H9 (cell line): ENCODE results near the gene ABCA7. TPM values are rescaled to one million over a fixed set of nuclear protein-coding genes. Genes with fewer than 3 reads are reported as not detected.

ENCODE experiments used
- DNase-seq: peaks from one replicate; pipeline ENCODE4 v3.0.0-alpha.2; 2017
- H2AFZ ChIP-seq: one replicate; pipeline ENCODE4 v1.6.1; 2013; ENCODE audit warnings: mild to moderate bottlenecking, low read length, control low read depth, moderate library complexity
- H2AK5ac ChIP-seq: 2 replicates; pipeline ENCODE4 v1.6.1; 2013; ENCODE audit warnings: low read length, control low read depth, mixed read lengths; ENCODE audit not compliant: insufficient read length
- H2BK120ac ChIP-seq: one replicate; pipeline ENCODE4 v1.6.1; 2013; ENCODE audit warnings: low read depth, mild to moderate bottlenecking, low read length, control low read depth, inconsistent platforms; ENCODE audit not compliant: poor library complexity, severe bottlenecking
- H2BK12ac ChIP-seq: 2 replicates; pipeline ENCODE4 v1.6.1; 2013; ENCODE audit warnings: low read length, control low read depth, mixed read lengths, low read depth; ENCODE audit not compliant: insufficient read length
- H2BK15ac ChIP-seq: 2 replicates; pipeline ENCODE4 v1.6.1; 2013; ENCODE audit warnings: low read depth, low read length, control low read depth
- H2BK20ac ChIP-seq: one replicate; pipeline ENCODE4 v1.6.1; 2013; ENCODE audit warnings: low read depth, mild to moderate bottlenecking, low read length, control low read depth, inconsistent platforms; ENCODE audit not compliant: poor library complexity, severe bottlenecking
- H2BK5ac ChIP-seq: 2 replicates; pipeline ENCODE4 v1.6.1; 2013; ENCODE audit warnings: low read length, control low read depth, mixed read lengths; ENCODE audit not compliant: insufficient read length
- H3K14ac ChIP-seq: 2 replicates; pipeline ENCODE4 v1.6.1; 2013; ENCODE audit warnings: low read length, control low read depth; ENCODE audit not compliant: insufficient read depth
- H3K18ac ChIP-seq: 2 replicates; pipeline ENCODE4 v1.6.1; 2013; ENCODE audit warnings: low read depth, mild to moderate bottlenecking, mixed read lengths, low read length, control low read depth; ENCODE audit not compliant: insufficient read length
- H3K23ac ChIP-seq: 2 replicates; pipeline ENCODE4 v1.6.1; 2013; ENCODE audit warnings: low read length, control low read depth, mixed read lengths, low read depth; ENCODE audit not compliant: insufficient read length
- H3K23me2 ChIP-seq: 2 replicates; pipeline ENCODE4 v1.6.1; 2013; ENCODE audit warnings: low read depth, mild to moderate bottlenecking, mixed read lengths, low read length, control low read depth; ENCODE audit not compliant: insufficient read length, poor library complexity, severe bottlenecking
- H3K27ac ChIP-seq: 2 replicates; pipeline ENCODE4 v1.5.1; 2013; ENCODE audit warnings: low read length, control low read depth, mixed read lengths, low read depth; ENCODE audit not compliant: insufficient read length
- H3K27me3 ChIP-seq: 2 replicates; pipeline ENCODE4 v1.6.1; 2013; ENCODE audit warnings: low read length, control low read depth, inconsistent platforms; ENCODE audit not compliant: insufficient read depth
- H3K4ac ChIP-seq: 2 replicates; pipeline ENCODE4 v1.6.1; 2013; ENCODE audit warnings: low read depth, mild to moderate bottlenecking, control low read depth, inconsistent platforms, low read length, moderate library complexity
- H3K4me1 ChIP-seq: 2 replicates; pipeline ENCODE4 v1.6.1; 2013; ENCODE audit warnings: low read length, control low read depth, inconsistent platforms; ENCODE audit not compliant: insufficient read depth
- H3K4me2 ChIP-seq: 2 replicates; pipeline ENCODE4 v1.6.1; 2013; ENCODE audit warnings: low read length, control low read depth, mixed read lengths; ENCODE audit not compliant: insufficient read length, insufficient read depth
- H3K56ac ChIP-seq: 2 replicates; pipeline ENCODE4 v1.6.1; 2013; ENCODE audit warnings: low read depth, mild to moderate bottlenecking, mixed read lengths, low read length, control low read depth; ENCODE audit not compliant: insufficient read length
- H3K79me1 ChIP-seq: 2 replicates; pipeline ENCODE4 v1.6.1; 2013; ENCODE audit warnings: low read depth, mild to moderate bottlenecking, moderate library complexity, low read length, control low read depth, inconsistent platforms; ENCODE audit not compliant: insufficient read depth, poor library complexity, severe bottlenecking
- H3K79me2 ChIP-seq: 2 replicates; pipeline ENCODE4 v1.6.1; 2013; ENCODE audit warnings: low read length, control low read depth, inconsistent platforms; ENCODE audit not compliant: insufficient read depth
- H3K9ac ChIP-seq: 2 replicates; pipeline ENCODE4 v1.6.1; 2013; ENCODE audit warnings: low read length, control low read depth, mixed read lengths; ENCODE audit not compliant: insufficient read length; ENCODE audit errors: extremely low read depth
- H3K9me3 ChIP-seq: one replicate; pipeline ENCODE4 v1.6.1; 2013; ENCODE audit warnings: low read depth, low read length, inconsistent platforms; ENCODE audit not compliant: control insufficient read depth
- H3T11ph ChIP-seq: one replicate; pipeline ENCODE4 v1.6.1; 2013; ENCODE audit warnings: mild to moderate bottlenecking, low read length, control low read depth, inconsistent platforms
- H4K20me1 ChIP-seq: one replicate; pipeline ENCODE4 v1.6.1; 2013; ENCODE audit not compliant: control insufficient read depth, insufficient read length, insufficient read depth
- H4K5ac ChIP-seq: 2 replicates; pipeline ENCODE4 v1.6.1; 2013; ENCODE audit warnings: low read depth, mild to moderate bottlenecking, mixed read lengths, low read length, control low read depth; ENCODE audit not compliant: insufficient read length
- H4K8ac ChIP-seq: replicated peaks from 2 replicates; pipeline ENCODE4 v1.6.1; 2013; ENCODE audit warnings: low read length, control low read depth, mixed read lengths, low read depth; ENCODE audit not compliant: insufficient read length
- H4K91ac ChIP-seq: 2 replicates; pipeline ENCODE4 v1.6.1; 2013; ENCODE audit warnings: low read depth, mild to moderate bottlenecking, moderate library complexity, mixed read lengths, low read length, control low read depth; ENCODE audit not compliant: insufficient read length
- H3K27ac Mint-ChIP-seq, 3 experiments: 2 replicates in 2 of 3; 3 replicates in 1 of 3; pipeline ENCODE4 v1.8.0; 2020 to 2021; ENCODE audit warnings: mixed read lengths in 3 of 3, mild to moderate bottlenecking in 1 of 3, moderate library complexity in 1 of 3
- H3K27me3 Mint-ChIP-seq: 2 replicates; pipeline ENCODE4 v1.8.0; 2021; ENCODE audit warnings: low read depth, mild to moderate bottlenecking, moderate library complexity, mixed read lengths
- H3K36me3 Mint-ChIP-seq, 3 experiments: 2 replicates in 2 of 3; 3 replicates in 1 of 3; pipeline ENCODE4 v1.8.0; 2020 to 2021; ENCODE audit warnings: low read depth in 3 of 3, mixed read lengths in 3 of 3; ENCODE audit not compliant: insufficient read depth in 1 of 3
- H3K4me1 Mint-ChIP-seq, 2 experiments: 2 replicates each; pipeline ENCODE4 v1.8.0; 2020; ENCODE audit warnings: mixed read lengths in 2 of 2
- H3K4me3 Mint-ChIP-seq, 2 experiments: 2 replicates in 1 of 2; 3 replicates in 1 of 2; pipeline ENCODE4 v1.8.0; 2020 to 2021; ENCODE audit warnings: mild to moderate bottlenecking in 2 of 2, mixed read lengths in 2 of 2, moderate library complexity in 1 of 2
- H3K9me3 Mint-ChIP-seq, 2 experiments: 2 replicates in 1 of 2; 3 replicates in 1 of 2; pipeline ENCODE4 v1.8.0; 2020; ENCODE audit warnings: mild to moderate bottlenecking in 2 of 2, mixed read lengths in 2 of 2, moderate library complexity in 1 of 2
- CTCF ChIP-seq: fragments of 200-600 bp; sonication (generic); conservative IDR thresholded peaks from 3 replicates; pipeline ENCODE4 v1.8.0; 2021; ENCODE audit warnings: antibody characterized with exemption, mild to moderate bottlenecking
- WGBS: extraction: QIAGEN DNeasy Blood & Tissue Kit; methylation state at CpG from one replicate; pipeline ENCODE4 v1.1.7; 2013; ENCODE audit warnings: missing lambda C conversion rate, low lambda C conversion rate, mixed read lengths; ENCODE audit not compliant: insufficient read length; ENCODE audit errors: extremely low coverage; 5-methylcytosine and 5-hydroxymethylcytosine counted together
- total RNA-seq: library from RNA; stranded (reverse); gene quantifications from 2 replicates; pipeline ENCODE4 v1.2.1, GENCODE V29; 2021

ABCA7 gene
- total RNA-seq, 1 experiment from 2014 or later, result 34.6 TPM

GRCh38 chr19:991174-991931 lies 48.6 kb upstream of the ABCA7 start:
- Histone ChIP-seq H2BK5ac (no peak overlapping the region), H3K18ac (no peak overlapping the region), H4K20me1 (peaks cover 4% of the 10 kb centered on the region), H3K4me2 (no peak overlapping the region), H2AFZ (no peak overlapping the region), H3K23me2 (no peaks in the 10 kb centered on the region), H3T11ph (no peak overlapping the region), H3K56ac (no peak overlapping the region), H3K14ac (no peak overlapping the region), H3K4me1 (no peaks in the 10 kb centered on the region), H2BK15ac (no peak overlapping the region), H3K79me1 (no peaks in the 10 kb centered on the region), H4K91ac (no peak overlapping the region), H4K8ac (no peak overlapping the region), H3K9ac (no peak overlapping the region), H2AK5ac (no peak overlapping the region), H3K79me2 (no peaks in the 10 kb centered on the region), H3K27ac (no peak overlapping the region), H3K9me3 (no peaks in the 10 kb centered on the region), H3K27me3 (no peaks in the 10 kb centered on the region), H2BK120ac (no peak overlapping the region), H2BK12ac (no peak overlapping the region), H2BK20ac (no peak overlapping the region), H4K5ac (no peak overlapping the region), H3K23ac (no peak overlapping the region), H3K4ac (no peak overlapping the region)
- Mint-ChIP-seq H3K27me3 (peaks cover 2% of the 10 kb centered on the region), H3K4me3 (no peak overlapping the region; a peak in 1 of 5 replicates), H3K4me1 (peaks cover 2 to 12% of the 10 kb centered on the region in 2 experiments), H3K27ac (no peak overlapping the region), H3K36me3 (peaks cover 10 to 39% (median 34%) of the 10 kb centered on the region in 3 experiments; a peak in 6 of 7 replicates), H3K9me3 (no peaks in the 10 kb centered on the region)
- peak; percentile 87 for DNase-seq
- TF ChIP-seq CTCF, result no peak
- no CpG with 5 or more reads among the region's 47 CpGs for WGBS
